ENCODE measurements around the gene LRMDA. TPM values are rescaled to one million over a fixed set of nuclear protein-coding genes. Genes with fewer than 3 reads are reported as not detected.

Gene LRMDA
- total and polyA plus RNA-seq, 7 donors = 1.0 to 5.7 (median 2.5) TPM

GRCh38 chr10:75925999-75926398 is 494.6 kb downstream of the LRMDA start:
- TF ChIP-seq CTCF (IDR thresholded peaks at IDR 0.05) = no peak
- H3K4me3 ChIP-seq = no peak overlapping the region
- no peaks in the 10 kb centered on the region for H3K36me3 ChIP-seq (ENCODE audit: insufficient read depth in 1 of 2, low read depth in 1 of 2)
- ATAC-seq (no peak), DNase-seq (no peak)
- intact Hi-C loops (cut with DNase I) = loop anchor here (5.0 to 10.0 kb wide), 2 partner anchors 111 to 521 kb away; partner anchors contain the start of gene ZNF503 (in 1 of the 2)
- 96 to 100% (median 98%) methylated on average over 1 of the region's 1 CpG for WGBS, 3 donors
- H3K27ac ChIP-seq = no peak overlapping the region
- no peaks in the 10 kb centered on the region for H3K9me3 ChIP-seq
- peaks cover 0 to 2% (median 0%) of the 10 kb centered on the region in 3 donors for H3K27me3 ChIP-seq (ENCODE audit: insufficient read depth in 3 of 3, low read length in 2 of 3)
- no peaks in the 10 kb centered on the region for H3K4me1 ChIP-seq

- peak; percentile 58 for TF ChIP-seq CTCF (IDR thresholded peaks at IDR 0.05)
- Histone ChIP-seq H3K27ac (no peak overlapping the region), H3K36me3 (ENCODE audit: insufficient read depth in 1 of 2, low read depth in 1 of 2) (no peaks in the 10 kb centered on the region), H3K4me3 (no peak overlapping the region), H3K27me3 (ENCODE audit: insufficient read depth in 3 of 3, low read length in 2 of 3) (peaks cover 0 to 2% (median 0%) of the 10 kb centered on the region in 3 donors), H3K4me1 (no peaks in the 10 kb centered on the region), H3K9me3 (no peaks in the 10 kb centered on the region)
- WGBS, 3 donors = 54 to 78% (median 74%) methylated on average over 4 of the region's 4 CpGs
- ATAC-seq = peak in 2 of 4 donors; percentile 47 to 62
- intact Hi-C loops (cut with DNase I) = loop anchor here (5.0 to 10.0 kb wide), 2 partner anchors 111 to 522 kb away; partner anchors contain the start of gene ZNF503 (in 1 of the 2)
- DNase-seq = no peak
Measured at GRCh38 chr10:75926763-75927162, 495.3 kb downstream of the LRMDA start.

- no peaks in the 10 kb centered on the region for H3K9me3 ChIP-seq
- no peaks in the 10 kb centered on the region for H3K36me3 ChIP-seq (ENCODE audit: insufficient read depth in 1 of 2, low read depth in 1 of 2)
- ATAC-seq = no peak
- peaks cover 0 to 2% (median 0%) of the 10 kb centered on the region in 3 donors for H3K27me3 ChIP-seq (ENCODE audit: insufficient read depth in 3 of 3, low read length in 2 of 3)
- no peak overlapping the region for H3K4me3 ChIP-seq
- DNase-seq = no peak
- no peak for TF ChIP-seq CTCF (IDR thresholded peaks at IDR 0.05)
- intact Hi-C loops (cut with DNase I) = loop anchor here (5.0 to 10.0 kb wide), 2 partner anchors 109 to 523 kb away; partner anchors contain the start of gene ZNF503 (in 1 of the 2)
- 90 to 91% (median 91%) methylated on average over 6 of the region's 6 CpGs for WGBS, 3 donors
- no peak overlapping the region for H3K27ac ChIP-seq
- no peaks in the 10 kb centered on the region for H3K4me1 ChIP-seq
Measured at GRCh38 chr10:75928231-75928630, 496.8 kb downstream of the LRMDA start.

- TF ChIP-seq CTCF (IDR thresholded peaks at IDR 0.05) = no peak
- ATAC-seq = no peak
- H3K9me3 ChIP-seq = no peaks in the 10 kb centered on the region
- intact Hi-C loops (cut with DNase I) = loop anchor here (5.0 to 10.0 kb wide), 2 partner anchors 108 to 525 kb away; partner anchors contain the start of gene ZNF503 (in 1 of the 2)
- WGBS, 3 donors = 61 to 82% (median 78%) methylated on average over 2 of the region's 2 CpGs
- H3K4me1 ChIP-seq = no peaks in the 10 kb centered on the region
- H3K4me3 ChIP-seq = no peak overlapping the region
- no peak overlapping the region for H3K27ac ChIP-seq
- DNase-seq = no peak
- H3K36me3 ChIP-seq (ENCODE audit: insufficient read depth in 1 of 2, low read depth in 1 of 2) = no peaks in the 10 kb centered on the region
- peaks cover 0 to 3% (median 0%) of the 10 kb centered on the region in 3 donors for H3K27me3 ChIP-seq (ENCODE audit: insufficient read depth in 3 of 3, low read length in 2 of 3)
Measured at GRCh38 chr10:75929630-75930161, 498.3 kb downstream of the LRMDA start.
